HCT116 (cell line): ENCODE data around the gene SLC38A6.

Source experiments
- CTCF ChIP-seq, 3 experiments: fragments of 200-600 bp in 1 of 3; sonication (generic) in 1 of 3; IDR thresholded peaks in 2 of 3; conservative IDR thresholded peaks in 1 of 3; 2 replicates each; pipeline ENCODE4 v1.5.1; 2012 to 2017; ENCODE audit warnings: low read depth in 2 of 3, low read length in 2 of 3, antibody characterized with exemption in 1 of 3, borderline replicate concordance in 1 of 3, control low read depth in 1 of 3, mild to moderate bottlenecking in 1 of 3, mixed read lengths in 1 of 3, mixed run types in 1 of 3, moderate library complexity in 1 of 3; ENCODE audit not compliant: insufficient read depth in 1 of 3
- ELF1 ChIP-seq: IDR thresholded peaks from 2 replicates; pipeline ENCODE4 v1.6.1; 2012; ENCODE audit warnings: low read depth, borderline replicate concordance
- POLR2A ChIP-seq: IDR thresholded peaks from 2 replicates; pipeline ENCODE4 v1.7.0; 2011; ENCODE audit warnings: borderline replicate concordance; ENCODE audit not compliant: insufficient read depth, insufficient read length; ENCODE audit errors: extremely low read depth
- TCF7L2 ChIP-seq: IDR thresholded peaks from 2 replicates; pipeline ENCODE4 v1.7.0; 2011; ENCODE audit warnings: borderline replicate concordance, inconsistent platforms; ENCODE audit not compliant: insufficient read depth, insufficient read length; ENCODE audit errors: extremely low read depth
- ZFX ChIP-seq: fragments of 450-650 bp; IDR thresholded peaks from 2 replicates; pipeline ENCODE4 v1.6.1; 2017

- TF ChIP-seq POLR2A (no peak), CTCF (IDR thresholded peaks at IDR 0.05 in 2 of 3, conservative IDR thresholded peaks at IDR 0.05 in 1 of 3; ENCODE audit: borderline replicate concordance in 1 of 3, insufficient read depth in 1 of 3, low read depth in 2 of 3, low read length in 2 of 3) (no peak), ELF1 (no peak), ZFX (no peak), TCF7L2 (no peak)
These were observed 34.3 kb upstream of the SLC38A6 start for GRCh38 chr14:60946773-60947172.
